HEK293 (cell line): ENCODE measurements around the gene PPCDC.

Experiments
- BCL6B ChIP-seq: fragments of 450-650 bp; formaldehyde crosslinking; IDR thresholded peaks from 2 replicates; pipeline ENCODE4 v1.5.1; 2017; ENCODE audit warnings: missing biosample characterization, missing genetic modification characterization
- CTCF ChIP-seq: fragments of 450-650 bp; formaldehyde crosslinking; IDR thresholded peaks from 2 replicates; pipeline ENCODE4 v1.5.1; 2016; ENCODE audit warnings: missing biosample characterization, missing genetic modification characterization
- GLIS1 ChIP-seq: fragments of 450-650 bp; formaldehyde crosslinking; IDR thresholded peaks from 2 replicates; pipeline ENCODE4 v1.5.1; 2016; ENCODE audit warnings: missing biosample characterization, missing genetic modification characterization
- KLF9 ChIP-seq: fragments of 450-650 bp; formaldehyde crosslinking; IDR thresholded peaks from 2 replicates; pipeline ENCODE4 v1.5.1; 2016; ENCODE audit warnings: missing biosample characterization, missing genetic modification characterization, low read depth
- PRDM2 ChIP-seq: fragments of 450-650 bp; formaldehyde crosslinking; IDR thresholded peaks from 2 replicates; pipeline ENCODE4 v1.5.1; 2016; ENCODE audit warnings: missing biosample characterization, missing genetic modification characterization, borderline replicate concordance
- ZBTB11 ChIP-seq: fragments of 450-650 bp; formaldehyde crosslinking; conservative IDR thresholded peaks from 2 replicates; pipeline ENCODE4 v1.5.1; 2016; ENCODE audit warnings: low read depth, missing biosample characterization, missing genetic modification characterization
- ZBTB26 ChIP-seq: fragments of 450-650 bp; formaldehyde crosslinking; optimal IDR thresholded peaks from 2 replicates; pipeline ENCODE3; 2016; ENCODE audit warnings: missing biosample characterization, mild to moderate bottlenecking, missing genetic modification characterization
- ZBTB7A ChIP-seq: fragments of 450-650 bp; formaldehyde crosslinking; IDR thresholded peaks from 2 replicates; pipeline ENCODE4 v1.5.1; 2016; ENCODE audit warnings: low read depth, missing biosample characterization, missing genetic modification characterization
- ZNF155 ChIP-seq: fragments of 450-650 bp; formaldehyde crosslinking; IDR thresholded peaks from 2 replicates; pipeline ENCODE4 v1.5.1; 2016; ENCODE audit warnings: missing biosample characterization, missing genetic modification characterization
- ZNF174 ChIP-seq: fragments of 450-650 bp; formaldehyde crosslinking; IDR thresholded peaks from 2 replicates; pipeline ENCODE4 v1.5.0; 2017; ENCODE audit warnings: missing biosample characterization, mild to moderate bottlenecking, missing genetic modification characterization
- ZNF248 ChIP-seq: fragments of 450-650 bp; formaldehyde crosslinking; IDR thresholded peaks from 2 replicates; pipeline ENCODE4 v1.5.1; 2017; ENCODE audit warnings: missing biosample characterization, missing genetic modification characterization
- ZNF280C ChIP-seq: fragments of 450-650 bp; formaldehyde crosslinking; IDR thresholded peaks from 2 replicates; pipeline ENCODE4 v1.5.1; 2016; ENCODE audit warnings: missing biosample characterization, missing genetic modification characterization
- ZNF302 ChIP-seq: fragments of 450-650 bp; formaldehyde crosslinking; IDR thresholded peaks from 2 replicates; pipeline ENCODE4 v1.5.1; 2016; ENCODE audit warnings: missing biosample characterization, missing genetic modification characterization, low read depth
- ZNF354C ChIP-seq: fragments of 450-650 bp; formaldehyde crosslinking; IDR thresholded peaks from 2 replicates; pipeline ENCODE4 v1.5.1; 2016; ENCODE audit warnings: missing biosample characterization, missing genetic modification characterization, low read depth, borderline replicate concordance
- ZNF391 ChIP-seq: fragments of 450-650 bp; formaldehyde crosslinking; IDR thresholded peaks from 2 replicates; pipeline ENCODE4 v1.5.1; 2016; ENCODE audit warnings: low read depth, missing biosample characterization, missing genetic modification characterization, borderline replicate concordance
- ZNF433 ChIP-seq: fragments of 450-650 bp; formaldehyde crosslinking; IDR thresholded peaks from 2 replicates; pipeline ENCODE4 v1.5.1; 2016; ENCODE audit warnings: missing biosample characterization, missing genetic modification characterization, low read depth
- ZNF48 ChIP-seq: fragments of 450-650 bp; formaldehyde crosslinking; IDR thresholded peaks from 2 replicates; pipeline ENCODE4 v1.5.1; 2016; ENCODE audit warnings: missing biosample characterization, missing genetic modification characterization
- ZNF626 ChIP-seq: fragments of 450-650 bp; sonication (Bioruptor Pico); formaldehyde crosslinking; IDR thresholded peaks from 2 replicates; pipeline ENCODE4 v1.5.1; 2018; ENCODE audit warnings: missing biosample characterization, missing genetic modification characterization, inconsistent platforms
- ZNF792 ChIP-seq: fragments of 450-650 bp; formaldehyde crosslinking; IDR thresholded peaks from 2 replicates; pipeline ENCODE4 v1.5.1; 2016; ENCODE audit warnings: missing biosample characterization, missing genetic modification characterization
- ZXDB ChIP-seq: fragments of 450-650 bp; formaldehyde crosslinking; IDR thresholded peaks from 2 replicates; pipeline ENCODE4 v1.5.1; 2016; ENCODE audit warnings: missing biosample characterization, missing genetic modification characterization

Gene PPCDC

GRCh38 chr15:75023181-75023871 is at the start of gene PPCDC (continued):
- TF ChIP-seq ZNF354C (tag by site-specific recombination) (no peak; the same call in 1 of the 2 replicates), BCL6B (no peak), ZNF433 (tag by site-specific recombination) (no peak), GLIS1 (peak; percentile 69), PRDM2 (tag by site-specific recombination) (no peak), ZNF280C (tag by site-specific recombination) (no peak), ZNF302 (tag by site-specific recombination) (no peak), KLF9 (tag by site-specific recombination) (peak; percentile 37; the same call in 1 of the 2 replicates), CTCF (tag by site-specific recombination) (peak; percentile 32; the same call in 1 of the 2 replicates), ZBTB11 (no peak; the same call in 1 of the 2 replicates), ZNF626 (tag by site-specific recombination) (no peak), ZBTB26 (tag by site-specific recombination) (peak; percentile 99), ZNF248 (tag by site-specific recombination) (no peak), ZBTB7A (tag by site-specific recombination) (peak; percentile 94), ZNF792 (tag by site-specific recombination) (peak; percentile 77; the same call in 1 of the 2 replicates), ZNF155 (tag by site-specific recombination) (no peak), ZNF48 (tag by site-specific recombination) (no peak), ZXDB (tag by site-specific recombination) (peak; percentile 93), ZNF174 (tag by site-specific recombination) (no peak), ZNF391 (tag by site-specific recombination) (peak; percentile 82; the same call in 1 of the 2 replicates)
